Activated CD4-positive, alpha-beta memory T cell treated with anti-CD3 and anti-CD28 coated beads for 36 hours (primary cell): Measurements from ENCODE around the gene FAF1. TPM values are rescaled to one million over a fixed set of nuclear protein-coding genes. Genes with fewer than 3 reads are reported as not detected.
"Not testable (repeated sequence)": the region's sequence is repeated elsewhere in the genome, so short reads cannot be mapped to it uniquely, and the experiment has no call there.

Source experiments
- CTCF ChIA-PET: fragments of 350-600 bp; sonication (Branson Sonifier 250); formaldehyde crosslinking; loops from one replicate; lab custom pipeline; 2021; ENCODE audit warnings: antibody characterized with exemption, inconsistent platforms; lab: Charles Lee
- POLR2A ChIA-PET: fragments of 350-600 bp; sonication (Branson Sonifier 250); formaldehyde crosslinking; loops from one replicate; lab custom pipeline; 2021; ENCODE audit warnings: antibody characterized with exemption; lab: Charles Lee
- DNase-seq: peaks from one replicate; pipeline ENCODE4 v3.0.0-alpha.2; 2020
- H3K27ac Mint-ChIP-seq: one replicate; pipeline ENCODE4 v1.8.0; 2021; ENCODE audit warnings: mixed read lengths
- H3K27me3 Mint-ChIP-seq: one replicate; pipeline ENCODE4 v1.8.0; 2021; ENCODE audit warnings: mixed read lengths
- H3K36me3 Mint-ChIP-seq: one replicate; pipeline ENCODE4 v1.8.0; 2021; ENCODE audit warnings: mixed read lengths
- H3K4me1 Mint-ChIP-seq: one replicate; pipeline ENCODE4 v1.8.0; 2021; ENCODE audit warnings: low read depth, mixed read lengths
- H3K4me3 Mint-ChIP-seq: one replicate; pipeline ENCODE4 v1.8.0; 2021; ENCODE audit warnings: mild to moderate bottlenecking, mixed read lengths
- H3K9me3 Mint-ChIP-seq: one replicate; pipeline ENCODE4 v1.8.0; 2021; ENCODE audit warnings: mixed read lengths
- intact Hi-C: fragments of 100-400 bp; cut with micrococcal nuclease; formaldehyde crosslinking; loops from one replicate; pipeline ENCODE4 v1.15.1; 2023
- total RNA-seq, 2 experiments: library from RNA; stranded (reverse); gene quantifications; one replicate each; pipeline ENCODE4 v1.2.3, GENCODE V29; 2021

Gene FAF1
- total RNA-seq, 2 experiments from 2014 or later, result 77.0 to 84.6 TPM

DNA sequence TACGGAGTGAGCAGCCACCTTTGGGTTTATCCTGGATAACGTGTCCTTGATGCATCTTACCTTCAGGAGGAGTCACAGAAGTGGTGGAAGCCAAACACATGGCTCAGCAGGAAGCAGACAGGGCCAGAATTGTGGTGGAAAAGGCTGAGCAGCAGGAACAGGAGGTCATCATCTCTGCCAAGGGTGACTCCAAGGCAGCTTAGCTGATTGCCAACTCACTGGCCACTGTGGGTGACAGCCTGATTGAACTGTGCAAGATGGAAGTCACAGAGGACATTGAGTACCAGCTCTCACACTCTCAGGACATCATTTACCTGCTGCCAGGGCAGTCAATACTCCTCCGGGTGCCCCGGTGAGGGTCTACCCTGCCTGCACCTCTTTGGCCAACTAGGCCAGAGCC lies 179.3 kb downstream of the FAF1 start:
- Mint-ChIP-seq H3K36me3 (peaks cover 16% of the 10 kb centered on the region), H3K4me1 (peaks cover 14% of the 10 kb centered on the region), H3K4me3 (no peak overlapping the region), H3K27me3 (no peaks in the 10 kb centered on the region), H3K9me3 (no peaks in the 10 kb centered on the region), H3K27ac (no peak overlapping the region)
- intact Hi-C loops, result no loop called here
- ChIA-PET POLR2A (no interaction called here), CTCF (interaction anchor here (9.6 kb wide), 1 partner anchor 410 kb away, joined by 149 read pairs; no protein-coding TSS in a partner anchor)
- no peak for DNase-seq

DNA sequence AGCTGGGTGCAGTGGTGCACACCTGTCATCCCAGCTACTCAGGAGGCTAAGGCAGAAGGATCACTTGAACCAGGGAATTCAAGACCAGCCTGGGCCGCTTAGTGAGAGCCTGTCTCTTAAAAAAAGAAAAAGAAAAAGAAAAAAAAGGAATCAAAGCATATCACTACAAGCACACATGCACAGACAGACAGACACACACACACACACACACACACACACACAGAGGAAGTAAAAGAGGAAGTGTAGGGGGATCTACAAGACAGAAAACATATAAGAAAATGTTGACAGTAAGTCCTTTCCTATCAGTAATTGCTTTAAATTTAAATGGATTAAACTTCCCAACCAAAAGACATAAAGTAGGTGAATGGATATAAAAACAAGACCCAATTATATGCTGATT lies 180.3 kb downstream of the FAF1 start:
- Mint-ChIP-seq H3K4me1 (peaks cover 12% of the 10 kb centered on the region), H3K27me3 (no peaks in the 10 kb centered on the region), H3K27ac (no peak overlapping the region), H3K9me3 (no peaks in the 10 kb centered on the region), H3K4me3 (no peak overlapping the region), H3K36me3 (peaks cover 14% of the 10 kb centered on the region)
- ChIA-PET POLR2A (no interaction called here), CTCF (interaction anchor here (0.7 to 9.6 kb wide), 2 partner anchors 73 to 411 kb away, joined by 3 to 149 read pairs; no protein-coding TSS in a partner anchor)
- intact Hi-C loops, result no loop called here
- DNase-seq, result no peak

DNA sequence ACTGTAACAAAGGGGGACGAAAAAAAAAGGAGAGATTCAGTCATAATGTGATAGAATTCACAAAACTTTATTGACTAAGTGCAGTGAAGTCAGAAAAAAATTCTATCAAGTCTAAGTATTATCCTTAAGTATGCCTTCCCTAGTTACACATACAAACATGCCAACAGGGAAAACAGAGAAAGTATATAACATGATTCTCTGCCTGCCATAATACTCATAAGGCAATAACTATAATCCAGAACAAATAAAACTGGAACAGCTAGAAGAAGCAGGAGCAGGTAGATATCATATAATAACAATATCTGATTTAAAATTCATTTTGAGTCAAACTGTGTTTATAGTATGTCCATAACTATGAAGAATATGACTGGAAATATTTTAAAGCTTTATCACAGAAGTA lies 184.3 kb downstream of the FAF1 start:
- peaks cover 2% of the 10 kb centered on the region for H3K4me1 Mint-ChIP-seq
- intact Hi-C loops, result loop anchor here (2.0 kb wide), 1 partner anchor 413 kb away; no protein-coding TSS in a partner anchor
- no peak overlapping the region for H3K4me3 Mint-ChIP-seq
- ChIA-PET CTCF (interaction anchor here (0.7 to 9.6 kb wide), 6 partner anchors 8 to 416 kb away, joined by 4 to 149 read pairs (median 8); no protein-coding TSS in a partner anchor), POLR2A (no interaction called here)
- H3K27ac Mint-ChIP-seq, result no peak overlapping the region
- H3K36me3 Mint-ChIP-seq, result peaks cover 6% of the 10 kb centered on the region
- H3K9me3 Mint-ChIP-seq, result no peaks in the 10 kb centered on the region
- H3K27me3 Mint-ChIP-seq, result no peaks in the 10 kb centered on the region
- DNase-seq, result no peak

DNA sequence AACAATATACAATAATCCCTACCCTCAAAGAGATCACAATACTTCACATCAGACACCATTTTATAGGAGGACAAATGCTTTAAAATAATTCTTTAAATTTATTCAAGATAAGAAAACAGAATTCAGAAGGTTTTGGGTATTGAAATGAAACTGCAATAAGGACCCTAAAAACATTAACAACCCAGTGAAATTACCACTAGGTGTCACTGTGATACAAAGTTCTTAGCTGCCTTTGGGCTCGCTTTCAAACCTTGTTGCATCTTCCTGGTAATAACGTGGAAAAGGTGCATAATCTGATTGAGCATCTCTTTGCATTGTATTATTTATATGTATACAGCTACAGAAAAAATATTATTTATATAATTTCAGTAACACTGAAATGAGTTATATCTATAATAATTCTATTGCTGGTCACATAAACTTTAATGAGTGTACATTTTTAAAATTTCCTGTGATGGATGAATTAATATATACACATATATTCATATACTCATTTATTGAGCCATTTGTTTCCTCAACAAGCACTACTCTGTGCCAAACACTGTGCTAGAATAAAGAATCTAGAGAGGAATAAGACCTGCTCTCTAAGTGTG lies 185.2 kb downstream of the FAF1 start:
- Mint-ChIP-seq H3K27ac (no peak overlapping the region), H3K4me1 (no peaks in the 10 kb centered on the region), H3K4me3 (no peak overlapping the region), H3K9me3 (no peaks in the 10 kb centered on the region), H3K36me3 (peaks cover 1% of the 10 kb centered on the region), H3K27me3 (no peaks in the 10 kb centered on the region)
- intact Hi-C loops, result loop anchor here (2.0 kb wide), 1 partner anchor 414 kb away; no protein-coding TSS in a partner anchor
- CTCF ChIA-PET, result interaction anchor here (0.7 to 9.6 kb wide), 29 partner anchors 9 to 504 kb away, joined by 3 to 149 read pairs (median 4); no protein-coding TSS in a partner anchor
- POLR2A ChIA-PET, result no interaction called here
- DNase-seq, result no peak

DNA sequence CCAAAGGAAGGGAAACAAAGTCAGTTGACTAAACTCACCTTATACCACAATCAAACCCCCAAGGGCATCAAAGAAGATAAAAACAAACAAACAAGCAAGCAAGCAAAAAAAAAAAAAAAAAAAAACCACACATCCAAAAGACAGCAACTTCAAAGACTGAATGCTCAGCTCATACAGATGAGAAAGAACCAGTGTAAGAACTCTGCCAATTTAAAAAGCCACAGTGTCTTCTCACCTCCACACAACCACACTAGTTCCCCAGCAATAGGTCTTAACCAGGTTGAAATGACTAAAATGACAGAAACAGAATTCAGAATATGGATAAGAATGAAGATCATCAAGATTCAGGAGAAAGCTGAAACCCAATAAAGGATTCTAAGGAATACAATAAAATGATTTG lies 193.4 kb downstream of the FAF1 start:
- CTCF ChIA-PET, result no interaction called here
- intact Hi-C loops, result no loop called here
- Mint-ChIP-seq H3K27me3 (no peaks in the 10 kb centered on the region), H3K9me3 (no peaks in the 10 kb centered on the region), H3K36me3 (peaks cover 13% of the 10 kb centered on the region), H3K4me3 (no peak overlapping the region), H3K4me1 (peaks cover 18% of the 10 kb centered on the region), H3K27ac (no peak overlapping the region)
- DNase-seq, result no peak
- POLR2A ChIA-PET, result no interaction called here

DNA sequence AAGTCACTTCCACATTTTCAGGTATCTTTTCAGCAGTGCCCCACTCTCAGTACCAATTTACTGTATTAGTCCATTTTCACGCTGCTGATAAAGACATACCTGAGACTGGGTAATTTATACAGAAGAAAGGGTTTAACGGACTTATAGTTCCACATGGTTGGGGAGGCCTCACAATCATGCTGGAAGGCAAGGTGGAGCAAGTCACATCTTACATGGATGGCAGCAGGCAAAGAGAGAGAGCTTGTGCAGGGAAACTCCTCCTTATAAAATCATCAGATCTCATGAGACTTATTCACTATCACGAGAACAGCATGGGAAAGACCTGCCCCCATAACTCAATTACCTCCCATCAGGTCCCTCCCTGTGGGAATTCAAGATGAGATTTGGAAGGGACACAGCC lies 203.5 kb downstream of the FAF1 start:
- POLR2A ChIA-PET, H3K27me3 Mint-ChIP-seq, H3K27ac Mint-ChIP-seq, intact Hi-C loops, H3K4me1 Mint-ChIP-seq, H3K4me3 Mint-ChIP-seq, CTCF ChIA-PET, DNase-seq: not testable (repeated sequence)
- Mint-ChIP-seq H3K9me3 (peaks cover 18% of the 10 kb centered on the region), H3K36me3 (peaks cover 32% of the 10 kb centered on the region)

DNA sequence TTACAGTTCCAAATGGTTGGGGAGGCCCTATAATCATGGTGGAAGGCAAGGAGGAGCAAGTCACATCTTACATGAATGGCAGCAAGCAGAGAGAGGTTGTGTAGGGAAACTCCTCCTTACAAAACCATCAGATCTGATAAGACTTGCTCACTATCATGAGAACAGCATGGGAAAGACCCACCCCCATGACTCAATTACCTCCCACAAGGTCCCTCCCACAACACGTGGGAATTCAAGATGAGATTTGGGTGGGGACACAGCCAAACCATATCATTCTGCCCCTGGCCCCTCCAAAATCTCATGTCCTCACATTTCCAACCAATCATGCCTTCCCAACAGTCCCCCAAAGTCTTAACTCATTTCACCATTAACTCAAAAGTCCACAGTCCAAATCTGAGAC lies 205.3 kb downstream of the FAF1 start:
- H3K4me3 Mint-ChIP-seq, H3K27ac Mint-ChIP-seq, H3K4me1 Mint-ChIP-seq, intact Hi-C loops, H3K27me3 Mint-ChIP-seq, POLR2A ChIA-PET, DNase-seq: not testable (repeated sequence)
- peaks cover 24% of the 10 kb centered on the region for H3K36me3 Mint-ChIP-seq
- H3K9me3 Mint-ChIP-seq, result peaks cover 18% of the 10 kb centered on the region
- CTCF ChIA-PET, result interaction anchor here (1.5 kb wide), 1 partner anchor 20 kb away, joined by 6 read pairs; no protein-coding TSS in a partner anchor

DNA sequence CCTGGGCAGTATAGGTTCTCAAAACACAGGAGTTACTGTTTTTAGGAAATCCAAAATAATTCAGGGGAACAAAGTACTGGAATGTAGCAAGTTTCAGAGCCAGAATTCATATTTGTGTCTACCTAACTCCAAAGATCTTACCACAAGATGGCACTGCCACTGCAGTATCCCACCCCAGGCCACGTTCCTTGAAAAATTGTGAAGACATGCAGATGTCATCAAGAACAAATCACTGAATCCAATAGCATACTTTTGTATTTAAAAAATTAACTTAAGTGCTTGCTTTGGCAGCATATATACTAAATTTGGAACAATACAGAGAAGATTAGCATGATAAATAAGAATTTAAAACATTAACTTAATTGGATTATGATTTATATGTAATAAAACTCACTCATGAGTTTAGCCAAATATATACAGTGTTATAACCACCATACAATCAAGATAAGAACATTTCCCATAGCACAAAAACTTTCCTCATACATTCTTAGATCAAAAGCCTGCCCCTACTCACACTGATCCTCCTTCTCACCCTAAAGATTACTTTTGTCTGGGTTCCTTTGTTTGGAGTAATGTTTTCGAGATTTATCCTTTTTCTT lies 209.9 kb downstream of the FAF1 start:
- Mint-ChIP-seq H3K4me1 (peaks cover 3% of the 10 kb centered on the region), H3K4me3 (no peak overlapping the region), H3K27ac (no peak overlapping the region), H3K9me3 (peaks cover 3% of the 10 kb centered on the region), H3K27me3 (no peaks in the 10 kb centered on the region), H3K36me3 (peaks cover 4% of the 10 kb centered on the region)
- intact Hi-C loops, result no loop called here
- no peak for DNase-seq
- CTCF ChIA-PET, result interaction anchor here (1.0 kb wide), 1 partner anchor 439 kb away, joined by 3 read pairs; no protein-coding TSS in a partner anchor
- POLR2A ChIA-PET, result interaction anchor here (0.9 kb wide), 1 partner anchor 13 kb away, joined by 4 read pairs; no protein-coding TSS in a partner anchor

DNA sequence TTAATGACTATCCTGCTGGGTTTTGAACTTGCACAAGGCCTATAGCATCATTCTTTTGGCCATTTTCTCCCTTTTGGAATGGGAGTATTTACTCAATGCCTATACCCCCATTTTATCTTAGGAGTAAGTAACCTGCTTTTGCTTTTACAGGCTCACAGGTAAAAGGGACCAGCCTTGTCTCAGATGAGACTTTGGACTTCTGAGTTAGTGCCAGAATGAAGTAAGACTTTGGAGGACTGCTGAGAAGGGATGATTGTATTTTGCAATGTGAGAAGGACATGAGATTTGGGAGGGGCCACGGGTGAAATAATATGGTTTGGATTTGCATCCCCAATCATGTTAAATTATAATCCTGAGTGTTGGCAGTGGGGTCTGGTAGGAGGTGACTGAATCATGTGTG lies 212.7 kb downstream of the FAF1 start:
- H3K27ac Mint-ChIP-seq, result no peak overlapping the region
- H3K9me3 Mint-ChIP-seq, result no peaks in the 10 kb centered on the region
- H3K27me3 Mint-ChIP-seq, result no peaks in the 10 kb centered on the region
- DNase-seq, result no peak
- intact Hi-C loops, result no loop called here
- H3K36me3 Mint-ChIP-seq, result peaks cover 7% of the 10 kb centered on the region
- H3K4me1 Mint-ChIP-seq, result no peaks in the 10 kb centered on the region
- ChIA-PET POLR2A (no interaction called here), CTCF (no interaction called here)
- no peak overlapping the region for H3K4me3 Mint-ChIP-seq

DNA sequence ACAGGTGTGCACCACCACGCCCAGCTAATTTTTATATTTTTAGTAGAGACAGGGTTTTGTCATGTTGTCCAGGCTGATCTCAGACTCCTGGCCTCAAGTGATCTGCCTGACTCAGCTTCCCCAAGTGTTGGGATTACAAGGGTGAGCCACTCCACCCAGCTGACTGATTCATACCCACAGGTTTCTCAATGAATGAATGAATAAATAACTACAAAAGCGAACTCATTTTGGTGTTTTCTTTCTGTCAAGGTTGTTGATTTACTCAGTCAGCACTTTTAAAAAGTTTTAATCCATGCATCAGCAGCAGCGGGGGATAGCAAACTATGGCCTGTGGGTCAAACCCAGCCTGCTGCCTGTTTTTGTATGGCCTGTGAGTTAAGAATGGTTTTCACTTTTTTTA lies 217.5 kb downstream of the FAF1 start:
- Mint-ChIP-seq H3K27ac (no peak overlapping the region), H3K9me3 (no peaks in the 10 kb centered on the region), H3K4me3 (no peak overlapping the region), H3K4me1 (no peaks in the 10 kb centered on the region), H3K36me3 (peaks cover 20% of the 10 kb centered on the region), H3K27me3 (no peaks in the 10 kb centered on the region)
- DNase-seq, result no peak
- POLR2A ChIA-PET, result no interaction called here
- CTCF ChIA-PET, result interaction anchor here (1.4 to 2.4 kb wide), 2 partner anchors 32 to 446 kb away, joined by 3 to 9 read pairs; no protein-coding TSS in a partner anchor
- intact Hi-C loops, result no loop called here

DNA sequence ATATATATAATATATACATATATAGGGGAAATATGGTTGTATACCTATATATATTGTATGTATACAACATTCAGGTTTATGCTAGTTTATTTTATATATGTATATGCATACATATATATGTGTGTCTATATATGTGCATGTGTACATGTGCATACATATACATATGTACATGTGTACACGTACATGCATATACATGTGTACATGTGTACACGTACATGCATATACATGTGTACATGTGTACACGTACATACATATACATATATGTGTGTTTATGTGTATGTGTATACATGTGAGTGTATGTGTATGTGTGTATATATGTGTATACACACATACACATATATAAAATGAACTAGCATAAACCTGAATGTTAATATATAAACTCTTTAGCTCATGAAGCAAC lies 220.9 kb downstream of the FAF1 start:
- Mint-ChIP-seq H3K27ac (no peak overlapping the region), H3K9me3 (no peaks in the 10 kb centered on the region), H3K27me3 (no peaks in the 10 kb centered on the region), H3K36me3 (peaks cover 24% of the 10 kb centered on the region), H3K4me1 (peaks cover under 1% of the 10 kb centered on the region), H3K4me3 (no peak overlapping the region)
- DNase-seq, result no peak
- intact Hi-C loops, result loop anchor here (10.0 kb wide), 1 partner anchor 374 kb away; no protein-coding TSS in a partner anchor
- CTCF ChIA-PET, result interaction anchor here (0.5 to 1.3 kb wide), 2 partner anchors 20 to 35 kb away, joined by 3 to 4 read pairs; no protein-coding TSS in a partner anchor
- POLR2A ChIA-PET, result no interaction called here

DNA sequence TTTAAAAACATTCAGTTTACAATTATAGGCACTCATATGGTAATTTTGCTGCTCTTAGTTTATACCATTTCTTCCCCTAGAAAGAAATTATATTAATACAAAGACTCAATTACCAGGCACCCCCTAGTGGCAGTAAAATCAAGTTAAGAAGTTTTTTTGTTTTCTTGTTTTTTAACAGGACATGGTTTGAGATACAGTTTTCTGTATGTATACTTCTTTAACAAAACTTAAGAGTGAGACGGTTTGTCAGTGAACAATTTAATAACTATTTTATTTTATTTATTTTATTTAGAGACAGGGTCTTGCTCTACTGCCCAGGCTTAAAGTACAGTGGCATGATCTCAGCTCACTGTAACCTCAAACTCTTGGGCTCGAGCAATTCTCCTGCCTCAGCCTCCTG lies 224.6 kb downstream of the FAF1 start:
- POLR2A ChIA-PET, result no interaction called here
- Mint-ChIP-seq H3K36me3 (peaks cover 9% of the 10 kb centered on the region), H3K27ac (no peak overlapping the region), H3K4me1 (peaks cover 7% of the 10 kb centered on the region), H3K4me3 (no peak overlapping the region), H3K9me3 (no peaks in the 10 kb centered on the region), H3K27me3 (no peaks in the 10 kb centered on the region)
- DNase-seq, result no peak
- CTCF ChIA-PET, result interaction anchor here (0.8 kb wide), 1 partner anchor 39 kb away, joined by 3 read pairs; no protein-coding TSS in a partner anchor
- intact Hi-C loops, result loop anchor here (10.0 kb wide), 1 partner anchor 371 kb away; no protein-coding TSS in a partner anchor
